Neural cell (in vitro differentiated cells): ENCODE data around the gene CDC37L1.

Source experiments
- CTCF ChIP-seq: fragments of 450-650 bp; IDR thresholded peaks from 2 replicates; pipeline ENCODE4 v1.5.1; 2014; ENCODE audit warnings: antibody characterized with exemption, mild to moderate bottlenecking, moderate library complexity; ENCODE audit not compliant: poor library complexity, severe bottlenecking
- EP300 ChIP-seq: fragments of 450-650 bp; conservative IDR thresholded peaks from 2 replicates; pipeline ENCODE4 v1.6.1; 2014; ENCODE audit warnings: antibody characterized with exemption, mild to moderate bottlenecking, moderate library complexity; ENCODE audit not compliant: poor library complexity, severe bottlenecking
- EZH2 ChIP-seq: fragments of 200-600, 300-800 bp; shearing (Covaris generic), sonication (generic); IDR thresholded peaks from 2 replicates; pipeline ENCODE4 v1.6.1; 2014; ENCODE audit warnings: antibody characterized with exemption, low read length, borderline replicate concordance, mild to moderate bottlenecking; ENCODE audit not compliant: insufficient read depth, poor library complexity, severe bottlenecking
- POLR2AphosphoS5 ChIP-seq: IDR thresholded peaks from 2 replicates; pipeline ENCODE4 v1.6.1; 2012
- RAD21 ChIP-seq: fragments of 450-650 bp; conservative IDR thresholded peaks from 2 replicates; pipeline ENCODE4 v1.6.1; 2014; ENCODE audit warnings: antibody characterized with exemption, mild to moderate bottlenecking, moderate library complexity
- REST ChIP-seq: IDR thresholded peaks from 2 replicates; pipeline ENCODE4 v1.6.1; 2012; ENCODE audit warnings: borderline replicate concordance
- SMC3 ChIP-seq: fragments of 450-650 bp; conservative IDR thresholded peaks from 2 replicates; pipeline ENCODE4 v1.6.1; 2014; ENCODE audit warnings: antibody characterized with exemption, mild to moderate bottlenecking, moderate library complexity; ENCODE audit not compliant: poor library complexity
- TAF1 ChIP-seq: IDR thresholded peaks from 2 replicates; pipeline ENCODE4 v1.6.1; 2012; ENCODE audit warnings: low read depth

- TF ChIP-seq CTCF (no peak), POLR2AphosphoS5 (no peak), EP300 (no peak), TAF1 (no peak), REST (no peak), RAD21 (no peak), SMC3 (no peak), EZH2 (no peak)
Observed at GRCh38 chr9:4654084-4654483, 25.3 kb upstream of the CDC37L1 start.
